ENCODE measurements around the gene LIPT2. TPM values are rescaled to one million over a fixed set of nuclear protein-coding genes. Genes with fewer than 3 reads are reported as not detected.

The LIPT2 gene
- total RNA-seq, 1 donor: 10.5 TPM

GRCh38 chr11:74478877-74479731 is 14.4 kb downstream of the LIPT2 start:
- Histone ChIP-seq H3K9me3 (ENCODE audit: low read depth, low read length) (no peaks in the 10 kb centered on the region), H3K4me3 (ENCODE audit: low read length) (no peak overlapping the region), H3K4me1 (ENCODE audit: insufficient read depth, low read length) (peaks cover 20% of the 10 kb centered on the region), H3K27me3 (ENCODE audit: insufficient read depth, low read length) (no peaks in the 10 kb centered on the region)

- Histone ChIP-seq H3K9me3 (ENCODE audit: low read depth, low read length) (no peaks in the 10 kb centered on the region), H3K4me3 (ENCODE audit: low read length) (no peak overlapping the region), H3K4me1 (ENCODE audit: insufficient read depth, low read length) (peaks cover 43% of the 10 kb centered on the region), H3K27me3 (ENCODE audit: insufficient read depth, low read length) (no peaks in the 10 kb centered on the region)
Observed at GRCh38 chr11:74476536-74476935, 17.0 kb downstream of the LIPT2 start.

- H3K27me3 ChIP-seq (ENCODE audit: insufficient read depth, low read length): no peaks in the 10 kb centered on the region
- no peaks in the 10 kb centered on the region for H3K9me3 ChIP-seq (ENCODE audit: low read depth, low read length)
- H3K4me3 ChIP-seq (ENCODE audit: low read length): no peak overlapping the region
- peaks cover 46% of the 10 kb centered on the region for H3K4me1 ChIP-seq (ENCODE audit: insufficient read depth, low read length)
Observed at GRCh38 chr11:74474316-74474715, 19.2 kb downstream of the LIPT2 start.

GRCh38 chr11:74473382-74474173 is 19.9 kb downstream of the LIPT2 start:
- no peak overlapping the region for H3K4me3 ChIP-seq (ENCODE audit: low read length)
- H3K27me3 ChIP-seq (ENCODE audit: insufficient read depth, low read length): no peaks in the 10 kb centered on the region
- H3K4me1 ChIP-seq (ENCODE audit: insufficient read depth, low read length): peaks cover 48% of the 10 kb centered on the region
- H3K9me3 ChIP-seq (ENCODE audit: low read depth, low read length): no peaks in the 10 kb centered on the region

GRCh38 chr11:74471668-74472429 is 21.7 kb downstream of the LIPT2 start:
- H3K4me3 ChIP-seq (ENCODE audit: low read length): no peak overlapping the region
- H3K27me3 ChIP-seq (ENCODE audit: insufficient read depth, low read length): no peaks in the 10 kb centered on the region
- H3K4me1 ChIP-seq (ENCODE audit: insufficient read depth, low read length): peaks cover 55% of the 10 kb centered on the region
- H3K9me3 ChIP-seq (ENCODE audit: low read depth, low read length): no peaks in the 10 kb centered on the region

GRCh38 chr11:74471037-74471436 is 22.5 kb downstream of the LIPT2 start:
- H3K27me3 ChIP-seq (ENCODE audit: insufficient read depth, low read length): no peaks in the 10 kb centered on the region
- peaks cover 60% of the 10 kb centered on the region for H3K4me1 ChIP-seq (ENCODE audit: insufficient read depth, low read length)
- H3K4me3 ChIP-seq (ENCODE audit: low read length): no peak overlapping the region
- no peaks in the 10 kb centered on the region for H3K9me3 ChIP-seq (ENCODE audit: low read depth, low read length)

GRCh38 chr11:74470526-74470925 is 23.0 kb downstream of the LIPT2 start:
- H3K4me1 ChIP-seq (ENCODE audit: insufficient read depth, low read length): peaks cover 65% of the 10 kb centered on the region
- no peaks in the 10 kb centered on the region for H3K27me3 ChIP-seq (ENCODE audit: insufficient read depth, low read length)
- H3K9me3 ChIP-seq (ENCODE audit: low read depth, low read length): no peaks in the 10 kb centered on the region
- H3K4me3 ChIP-seq (ENCODE audit: low read length): no peak overlapping the region

- H3K4me1 ChIP-seq (ENCODE audit: insufficient read depth, low read length): peaks cover 68% of the 10 kb centered on the region
- no peaks in the 10 kb centered on the region for H3K27me3 ChIP-seq (ENCODE audit: insufficient read depth, low read length)
- no peak overlapping the region for H3K4me3 ChIP-seq (ENCODE audit: low read length)
Observed at GRCh38 chr11:74468936-74469335, 24.6 kb downstream of the LIPT2 start.

GRCh38 chr11:74468521-74468920 is 25.0 kb downstream of the LIPT2 start:
- H3K27me3 ChIP-seq (ENCODE audit: insufficient read depth, low read length): no peaks in the 10 kb centered on the region
- no peaks in the 10 kb centered on the region for H3K9me3 ChIP-seq (ENCODE audit: low read depth, low read length)
- H3K4me1 ChIP-seq (ENCODE audit: insufficient read depth, low read length): peaks cover 68% of the 10 kb centered on the region
- H3K4me3 ChIP-seq (ENCODE audit: low read length): no peak overlapping the region

More at GRCh38 chr11:74468936-74469335, 24.6 kb downstream of the LIPT2 start:
- H3K9me3 ChIP-seq (ENCODE audit: low read depth, low read length): no peaks in the 10 kb centered on the region

- no peak overlapping the region for H3K4me3 ChIP-seq (ENCODE audit: low read length)
- peaks cover 69% of the 10 kb centered on the region for H3K4me1 ChIP-seq (ENCODE audit: insufficient read depth, low read length)
- no peaks in the 10 kb centered on the region for H3K9me3 ChIP-seq (ENCODE audit: low read depth, low read length)
- no peaks in the 10 kb centered on the region for H3K27me3 ChIP-seq (ENCODE audit: insufficient read depth, low read length)
Observed at GRCh38 chr11:74468058-74468457, 25.5 kb downstream of the LIPT2 start.

GRCh38 chr11:74466916-74467885 is 26.3 kb downstream of the LIPT2 start, which contains the start of gene KCNE3:
TSS of gene KCNE3 (minus strand) at chr11:74467549. CDS start at chr11:74457563, 9,986 bp downstream.
- peaks cover 71% of the 10 kb centered on the region for H3K4me1 ChIP-seq (ENCODE audit: insufficient read depth, low read length)
- no peaks in the 10 kb centered on the region for H3K27me3 ChIP-seq (ENCODE audit: insufficient read depth, low read length)
- H3K9me3 ChIP-seq (ENCODE audit: low read depth, low read length): no peaks in the 10 kb centered on the region
- peak within 1 kb of the TSS; percentile 46 for H3K4me3 ChIP-seq (ENCODE audit: low read length)

GRCh38 chr11:74465291-74465708 is 28.2 kb downstream of the LIPT2 start:
- no peaks in the 10 kb centered on the region for H3K27me3 ChIP-seq (ENCODE audit: insufficient read depth, low read length)
- peaks cover 68% of the 10 kb centered on the region for H3K4me1 ChIP-seq (ENCODE audit: insufficient read depth, low read length)
- H3K4me3 ChIP-seq (ENCODE audit: low read length): no peak overlapping the region
- no peaks in the 10 kb centered on the region for H3K9me3 ChIP-seq (ENCODE audit: low read depth, low read length)

GRCh38 chr11:74464746-74465145 is 28.8 kb downstream of the LIPT2 start:
- Histone ChIP-seq H3K9me3 (ENCODE audit: low read depth, low read length) (no peaks in the 10 kb centered on the region), H3K27me3 (ENCODE audit: insufficient read depth, low read length) (no peaks in the 10 kb centered on the region), H3K4me1 (ENCODE audit: insufficient read depth, low read length) (peaks cover 74% of the 10 kb centered on the region), H3K4me3 (ENCODE audit: low read length) (no peak overlapping the region)

GRCh38 chr11:74463216-74463615 is 30.3 kb downstream of the LIPT2 start:
- peaks cover 81% of the 10 kb centered on the region for H3K4me1 ChIP-seq (ENCODE audit: insufficient read depth, low read length)
- no peak overlapping the region for H3K4me3 ChIP-seq (ENCODE audit: low read length)
- H3K27me3 ChIP-seq (ENCODE audit: insufficient read depth, low read length): no peaks in the 10 kb centered on the region
- no peaks in the 10 kb centered on the region for H3K9me3 ChIP-seq (ENCODE audit: low read depth, low read length)
